Measurements from ENCODE around the gene RABGAP1L. TPM values are rescaled to one million over a fixed set of nuclear protein-coding genes. Genes with fewer than 3 reads are reported as not detected.

The RABGAP1L gene
- total RNA-seq, 4 donors from 2014 or later, result 170 to 282 (median 182) TPM

DNA sequence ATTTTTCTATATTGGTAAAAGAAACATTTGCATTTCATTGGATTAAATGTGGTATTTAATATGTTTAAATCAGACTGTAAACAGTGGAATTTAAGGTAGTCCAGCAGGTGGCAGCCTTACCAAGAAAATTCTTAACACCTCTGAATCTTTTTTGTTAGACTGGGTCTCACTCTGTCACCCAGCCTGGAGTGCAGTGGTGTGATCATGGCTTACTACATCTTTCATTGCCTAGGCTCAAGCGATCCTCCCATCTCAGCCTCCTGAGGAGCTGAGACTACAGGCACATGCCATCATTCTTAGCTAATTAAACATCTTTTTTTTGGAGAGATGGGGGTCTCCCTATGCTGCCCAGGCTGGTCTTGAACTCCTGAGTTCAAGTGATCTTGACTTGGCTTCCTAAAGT, 98.8 kb downstream of the RABGAP1L start:
- TF ChIP-seq POLR2A (IDR thresholded peaks at IDR 0.05), result no peak
- TF ChIP-seq, protein P1, sequence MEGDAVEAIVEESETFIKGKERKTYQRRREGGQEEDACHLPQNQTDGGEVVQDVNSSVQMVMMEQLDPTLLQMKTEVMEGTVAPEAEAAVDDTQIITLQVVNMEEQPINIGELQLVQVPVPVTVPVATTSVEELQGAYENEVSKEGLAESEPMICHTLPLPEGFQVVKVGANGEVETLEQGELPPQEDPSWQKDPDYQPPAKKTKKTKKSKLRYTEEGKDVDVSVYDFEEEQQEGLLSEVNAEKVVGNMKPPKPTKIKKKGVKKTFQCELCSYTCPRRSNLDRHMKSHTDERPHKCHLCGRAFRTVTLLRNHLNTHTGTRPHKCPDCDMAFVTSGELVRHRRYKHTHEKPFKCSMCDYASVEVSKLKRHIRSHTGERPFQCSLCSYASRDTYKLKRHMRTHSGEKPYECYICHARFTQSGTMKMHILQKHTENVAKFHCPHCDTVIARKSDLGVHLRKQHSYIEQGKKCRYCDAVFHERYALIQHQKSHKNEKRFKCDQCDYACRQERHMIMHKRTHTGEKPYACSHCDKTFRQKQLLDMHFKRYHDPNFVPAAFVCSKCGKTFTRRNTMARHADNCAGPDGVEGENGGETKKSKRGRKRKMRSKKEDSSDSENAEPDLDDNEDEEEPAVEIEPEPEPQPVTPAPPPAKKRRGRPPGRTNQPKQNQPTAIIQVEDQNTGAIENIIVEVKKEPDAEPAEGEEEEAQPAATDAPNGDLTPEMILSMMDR (IDR thresholded peaks at IDR 0.05), result peak in 5 of 6 experiments; percentile 28 to 63 (median 61)
- H3K4me1 ChIP-seq, result no peaks in the 10 kb centered on the region
- H3K27ac ChIP-seq, result no peak overlapping the region
- H3K36me3 ChIP-seq, result peaks cover 0 to 2% (median 0%) of the 10 kb centered on the region in 3 donors
- H3K27me3 ChIP-seq, result no peaks in the 10 kb centered on the region
- no peaks in the 10 kb centered on the region for H3K9me3 ChIP-seq
- DNase-seq, result peak in 1 of 3 donors; percentile 58
- no peak overlapping the region for H3K4me3 ChIP-seq

DNA sequence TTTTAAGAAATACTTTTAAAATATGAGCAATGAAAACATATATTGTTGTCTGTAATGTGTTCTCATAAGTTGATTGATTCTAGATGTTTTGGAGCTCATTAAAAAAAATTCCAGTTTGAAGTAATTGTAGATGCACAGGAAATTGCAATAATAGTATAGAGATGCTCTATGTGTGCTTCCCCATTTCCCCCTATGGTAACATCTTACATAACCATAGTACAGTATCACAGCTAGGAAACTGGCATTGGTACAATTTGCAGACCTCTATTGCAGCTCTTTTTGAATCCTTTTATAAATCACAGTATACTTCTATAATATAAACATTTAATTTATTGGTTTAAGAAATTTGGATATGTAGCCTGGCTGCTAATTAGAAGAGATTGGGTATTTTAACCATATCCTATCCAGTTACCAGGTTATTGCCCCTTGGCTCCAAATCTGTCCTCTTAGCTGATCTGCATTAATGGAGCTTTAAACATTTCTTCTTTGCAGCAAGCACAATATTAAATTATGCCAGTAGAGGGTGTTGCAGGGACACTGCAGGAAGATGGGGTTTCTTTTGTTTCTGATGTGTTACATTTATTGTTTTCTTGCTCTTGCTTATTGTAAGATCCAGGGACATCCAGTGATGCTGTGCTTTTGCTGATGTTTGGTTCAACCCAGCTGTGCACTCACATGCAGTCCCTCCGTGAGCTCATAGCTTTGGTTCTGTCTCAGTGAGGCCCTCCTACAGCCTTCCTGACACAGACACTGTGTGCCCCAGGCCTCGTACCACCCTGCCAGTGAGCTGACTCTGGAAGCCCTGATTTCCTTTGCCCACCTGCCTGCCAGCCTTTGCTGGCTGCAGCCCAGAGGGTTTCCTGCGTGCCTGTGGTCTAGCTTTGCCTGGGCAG, 103.3 kb downstream of the RABGAP1L start:
- Histone ChIP-seq H3K4me1 (no peaks in the 10 kb centered on the region), H3K27me3 (no peaks in the 10 kb centered on the region), H3K4me3 (no peak overlapping the region), H3K27ac (no peak overlapping the region), H3K36me3 (no peaks in the 10 kb centered on the region), H3K9me3 (no peaks in the 10 kb centered on the region)
- no peak for TF ChIP-seq POLR2A (IDR thresholded peaks at IDR 0.05)
- TF ChIP-seq, protein P1 (IDR thresholded peaks at IDR 0.05), result peak in 5 of 6 experiments; percentile 15 to 79 (median 75)
- no peak for DNase-seq

DNA sequence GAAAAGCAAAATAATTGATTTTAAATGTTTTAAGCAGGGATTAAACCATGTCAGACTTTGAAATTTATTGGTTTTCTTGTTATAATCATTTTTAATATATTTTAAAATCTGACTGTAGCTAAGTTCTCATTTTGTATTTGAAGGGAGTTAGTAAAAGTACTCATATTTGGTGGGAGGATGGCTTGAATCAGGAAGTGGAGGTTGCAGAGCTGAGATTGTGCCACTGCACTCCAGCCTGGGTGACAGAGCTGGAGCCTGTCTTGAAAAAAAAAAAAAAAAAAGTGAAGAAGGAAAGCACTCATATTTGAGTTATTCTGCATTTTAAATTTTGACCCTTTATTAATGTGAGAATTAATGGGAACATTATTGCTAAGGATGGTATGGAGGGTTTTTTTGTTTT, 106.0 kb downstream of the RABGAP1L start:
- no peak for TF ChIP-seq POLR2A (IDR thresholded peaks at IDR 0.05)
- TF ChIP-seq, protein P1 (IDR thresholded peaks at IDR 0.05), result no peak

DNA sequence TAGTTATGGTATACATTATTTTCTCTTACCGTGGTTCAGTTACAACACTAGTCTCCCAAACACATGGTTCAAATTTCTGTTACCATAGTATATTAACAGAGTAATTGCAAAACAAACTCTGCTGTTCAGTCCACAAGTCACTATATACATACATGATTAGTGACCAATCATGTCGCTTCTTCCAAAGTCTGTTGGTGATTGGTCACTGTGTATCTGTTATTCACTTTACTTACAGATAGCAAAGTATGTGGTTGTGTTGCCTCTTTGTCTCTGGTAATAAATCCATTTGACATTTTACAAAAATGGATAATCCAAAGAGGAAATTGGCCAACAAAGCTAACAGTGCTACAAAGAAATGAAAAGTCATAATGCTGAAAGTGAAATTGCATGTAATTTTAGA, 107.2 kb downstream of the RABGAP1L start:
- Histone ChIP-seq H3K4me3 (no peak overlapping the region), H3K27ac (no peak overlapping the region), H3K36me3 (peaks cover 0 to 4% (median 0%) of the 10 kb centered on the region in 3 donors), H3K9me3 (no peaks in the 10 kb centered on the region), H3K4me1 (no peaks in the 10 kb centered on the region), H3K27me3 (no peaks in the 10 kb centered on the region)
- TF ChIP-seq, protein P1 (IDR thresholded peaks at IDR 0.05), result no peak
- no peak for TF ChIP-seq POLR2A (IDR thresholded peaks at IDR 0.05)
- DNase-seq, result no peak

More for the DNA sequence above, 106.0 kb downstream of the RABGAP1L start:
- Histone ChIP-seq H3K9me3 (no peaks in the 10 kb centered on the region), H3K4me3 (no peak overlapping the region), H3K27ac (no peak overlapping the region), H3K36me3 (peaks cover 0 to 4% (median 0%) of the 10 kb centered on the region in 3 donors), H3K4me1 (no peaks in the 10 kb centered on the region), H3K27me3 (no peaks in the 10 kb centered on the region)
- DNase-seq, result no peak

DNA sequence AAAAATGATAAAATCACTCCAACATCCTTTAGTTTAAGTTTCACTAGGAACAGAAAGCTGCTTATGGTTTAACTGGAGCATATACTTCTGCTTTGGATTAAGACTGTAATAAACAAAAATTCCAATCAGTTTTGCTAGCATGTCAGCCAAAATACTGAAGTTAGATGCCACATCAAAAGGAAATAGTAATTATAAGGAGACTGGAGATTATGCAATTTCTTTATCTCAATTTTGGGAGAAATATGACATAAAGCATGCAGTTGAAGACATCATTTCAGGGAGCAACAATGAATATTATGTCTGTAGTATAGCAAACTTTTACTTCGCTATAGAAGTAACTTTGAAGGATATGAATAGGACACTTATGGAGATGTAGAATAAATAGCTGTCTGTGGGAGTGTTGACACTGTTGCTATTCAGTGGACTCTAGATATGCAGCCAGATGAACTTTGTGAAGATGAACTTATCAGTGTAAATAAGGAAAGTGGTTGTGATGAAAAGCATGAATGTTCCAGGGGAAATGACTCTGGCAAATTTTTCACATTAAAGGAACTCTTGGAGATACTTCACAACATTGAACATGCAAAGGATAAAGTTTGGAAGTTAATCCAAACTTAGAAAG, 107.8 kb downstream of the RABGAP1L start:
- H3K27ac ChIP-seq, result no peak overlapping the region
- no peak overlapping the region for H3K4me3 ChIP-seq
- no peaks in the 10 kb centered on the region for H3K27me3 ChIP-seq
- no peaks in the 10 kb centered on the region for H3K9me3 ChIP-seq
- no peak for DNase-seq
- H3K36me3 ChIP-seq, result peaks cover 0 to 4% (median 0%) of the 10 kb centered on the region in 3 donors
- no peaks in the 10 kb centered on the region for H3K4me1 ChIP-seq
- TF ChIP-seq, protein P1 (IDR thresholded peaks at IDR 0.05), result no peak
- TF ChIP-seq POLR2A (IDR thresholded peaks at IDR 0.05), result no peak

Measured in Peyer's patch (tissue), 4 donors.